Naive thymus-derived CD4-positive, alpha-beta T cell (primary cell): ENCODE results near the gene RTL9. TPM values are rescaled to one million over a fixed set of nuclear protein-coding genes. Genes with fewer than 3 reads are reported as not detected.

Experiments
- ATAC-seq: fragments of 150-1000 bp; cut with Tn5 transposase; 2 replicates; pipeline ENCODE4 v1.10.0; 2021; ENCODE audit warnings: mild to moderate bottlenecking, moderate library complexity
- CTCF ChIA-PET: fragments of 350-600 bp; sonication (Branson Sonifier 250); formaldehyde crosslinking; loops from one replicate; lab custom pipeline; 2021; ENCODE audit warnings: antibody characterized with exemption; lab: Charles Lee
- POLR2A ChIA-PET: fragments of 350-600 bp; sonication (Branson Sonifier 250); formaldehyde crosslinking; loops from one replicate; lab custom pipeline; 2021; ENCODE audit warnings: antibody characterized with exemption, inconsistent platforms; lab: Charles Lee
- DNase-seq, 9 donors: peaks; one replicate each; pipeline versions ENCODE4 v3.0.0 to v3.0.0-alpha.2; 2020 to 2022; ENCODE audit warnings: mixed read lengths in 1 of 9
- H3K27ac ChIP-seq: one replicate; pipeline ENCODE4 v1.7.0; 2013; ENCODE audit warnings: mild to moderate bottlenecking, low read depth, low read length, moderate library complexity
- H3K27me3 ChIP-seq, 2 donors: one replicate each; pipeline ENCODE4 v1.7.0; 2013; ENCODE audit warnings: low read length in 2 of 2, mild to moderate bottlenecking in 2 of 2, moderate library complexity in 2 of 2; ENCODE audit not compliant: control insufficient read depth in 2 of 2, insufficient read depth in 2 of 2
- H3K36me3 ChIP-seq, 3 experiments: 1 replicate in 2 of 3; 2 replicates in 1 of 3; pipeline ENCODE4 v1.7.0; 2013; ENCODE audit warnings: low read length in 3 of 3, mild to moderate bottlenecking in 3 of 3, moderate library complexity in 1 of 3; ENCODE audit not compliant: insufficient read depth in 3 of 3, control insufficient read depth in 2 of 3
- H3K4me1 ChIP-seq, 2 donors: one replicate each; pipeline ENCODE4 v1.7.0; 2013; ENCODE audit warnings: low read length in 2 of 2, mild to moderate bottlenecking in 2 of 2, moderate library complexity in 1 of 2; ENCODE audit not compliant: control insufficient read depth in 2 of 2, insufficient read depth in 2 of 2
- H3K4me3 ChIP-seq: 2 replicates; pipeline ENCODE4 v1.7.0; 2013; ENCODE audit warnings: mild to moderate bottlenecking, low read length
- H3K9me3 ChIP-seq, 3 experiments: 1 replicate in 2 of 3; 2 replicates in 1 of 3; pipeline ENCODE4 v1.7.0; 2013; ENCODE audit warnings: low read length in 3 of 3; ENCODE audit not compliant: control insufficient read depth in 2 of 3
- H3K27ac Mint-ChIP-seq, 9 donors: one replicate each; pipeline ENCODE4 v1.8.0; 2020 to 2022; ENCODE audit warnings: mixed read lengths in 9 of 9, mild to moderate bottlenecking in 8 of 9, moderate library complexity in 5 of 9, inconsistent platforms in 2 of 9
- H3K27me3 Mint-ChIP-seq, 5 donors: one replicate each; pipeline ENCODE4 v1.8.0; 2021 to 2022; ENCODE audit warnings: mixed read lengths in 5 of 5, mild to moderate bottlenecking in 1 of 5
- H3K36me3 Mint-ChIP-seq, 5 donors: one replicate each; pipeline ENCODE4 v1.8.0; 2020 to 2022; ENCODE audit warnings: mixed read lengths in 5 of 5, mild to moderate bottlenecking in 3 of 5, inconsistent platforms in 1 of 5
- H3K4me1 Mint-ChIP-seq, 7 donors: one replicate each; pipeline ENCODE4 v1.8.0; 2020 to 2022; ENCODE audit warnings: mixed read lengths in 7 of 7, mild to moderate bottlenecking in 3 of 7, inconsistent platforms in 1 of 7
- H3K4me3 Mint-ChIP-seq, 10 donors: one replicate each; pipeline ENCODE4 v1.8.0; 2020 to 2022; ENCODE audit warnings: mild to moderate bottlenecking in 10 of 10, mixed read lengths in 10 of 10, moderate library complexity in 6 of 10, inconsistent platforms in 2 of 10
- H3K9me3 Mint-ChIP-seq, 11 donors: one replicate each; pipeline ENCODE4 v1.8.0; 2020 to 2022; ENCODE audit warnings: mixed read lengths in 11 of 11, mild to moderate bottlenecking in 4 of 11, inconsistent platforms in 1 of 11, moderate library complexity in 1 of 11
- intact Hi-C, 2 donors: fragments of 100-400 bp; cut with micrococcal nuclease; formaldehyde crosslinking; loops; one replicate each; pipeline ENCODE4 v1.15.1; 2023
- polyA plus RNA-seq, 2 donors: library from polyadenylated mRNA; unstranded; fragments of 300-500 nt; fragmentation: Illumina TruSeq; gene quantifications; one replicate each; pipeline ENCODE4 v1.2.3, GENCODE V29; 2021
- total RNA-seq, 6 experiments: library from RNA in 5 of 6; stranded (reverse) in 5 of 6; gene quantifications; 1 replicate in 5 of 6; 2 replicates in 1 of 6; pipeline ENCODE4 v1.2.3 and lab custom pipeline; 2021 to 2026

Gene RTL9
- total and polyA plus RNA-seq, 7 experiments from 2014 or later: not detected

GRCh38 chrX:110373310-110373709, 14.7 kb downstream of the RTL9 start:
- peak overlapping the region in 1 of 9 donors; percentile 62 for H3K27ac Mint-ChIP-seq
- no peak overlapping the region for H3K4me3 ChIP-seq
- H3K27ac ChIP-seq: no peak overlapping the region
- no peaks in the 10 kb centered on the region for H3K4me1 ChIP-seq
- ChIA-PET POLR2A (no interaction called here), CTCF (interaction anchor here (1.4 kb wide), 1 partner anchor 10 kb away, joined by 3 read pairs; no protein-coding TSS in a partner anchor)
- intact Hi-C loops: no loop called here
- no peaks in the 10 kb centered on the region for H3K27me3 ChIP-seq
- ATAC-seq (no peak), DNase-seq (no peak)
- H3K4me1 Mint-ChIP-seq: no peaks in the 10 kb centered on the region
- H3K4me3 Mint-ChIP-seq: no peak overlapping the region
- H3K9me3 ChIP-seq: no peaks in the 10 kb centered on the region
- no peaks in the 10 kb centered on the region for H3K36me3 ChIP-seq
- H3K9me3 Mint-ChIP-seq: no peaks in the 10 kb centered on the region
- H3K27me3 Mint-ChIP-seq: peaks cover 0 to 5% (median 0%) of the 10 kb centered on the region in 5 donors
- H3K36me3 Mint-ChIP-seq: no peaks in the 10 kb centered on the region

- Histone ChIP-seq H3K36me3 (no peaks in the 10 kb centered on the region), H3K27me3 (no peaks in the 10 kb centered on the region), H3K4me1 (no peaks in the 10 kb centered on the region), H3K27ac (no peak overlapping the region), H3K4me3 (no peak overlapping the region), H3K9me3 (no peaks in the 10 kb centered on the region)
- ChIA-PET CTCF (no interaction called here), POLR2A (no interaction called here)
- peaks cover 0 to 5% (median 0%) of the 10 kb centered on the region in 5 donors for H3K27me3 Mint-ChIP-seq
- no peaks in the 10 kb centered on the region for H3K36me3 Mint-ChIP-seq
- no peak overlapping the region for H3K4me3 Mint-ChIP-seq
- intact Hi-C loops: no loop called here
- no peaks in the 10 kb centered on the region for H3K4me1 Mint-ChIP-seq
- ATAC-seq: no peak
- H3K27ac Mint-ChIP-seq: no peak overlapping the region
- no peak for DNase-seq
- H3K9me3 Mint-ChIP-seq: no peaks in the 10 kb centered on the region
Measured at GRCh38 chrX:110374559-110374958, 15.9 kb downstream of the RTL9 start.

GRCh38 chrX:110381216-110381615, 22.6 kb downstream of the RTL9 start:
- ChIA-PET POLR2A (no interaction called here), CTCF (no interaction called here)
- Histone ChIP-seq H3K4me1 (no peaks in the 10 kb centered on the region), H3K27ac (no peak overlapping the region), H3K4me3 (no peak overlapping the region), H3K27me3 (no peaks in the 10 kb centered on the region), H3K9me3 (no peaks in the 10 kb centered on the region), H3K36me3 (no peaks in the 10 kb centered on the region)
- no peak overlapping the region for H3K27ac Mint-ChIP-seq
- no peak overlapping the region for H3K4me3 Mint-ChIP-seq
- ATAC-seq (no peak), DNase-seq (no peak)
- H3K4me1 Mint-ChIP-seq: no peaks in the 10 kb centered on the region
- H3K36me3 Mint-ChIP-seq: no peaks in the 10 kb centered on the region
- no peaks in the 10 kb centered on the region for H3K9me3 Mint-ChIP-seq
- H3K27me3 Mint-ChIP-seq: peaks cover 0 to 12% (median 3%) of the 10 kb centered on the region in 5 donors
- intact Hi-C loops: no loop called here

GRCh38 chrX:110383414-110383813, 24.8 kb downstream of the RTL9 start:
- Mint-ChIP-seq H3K4me3 (no peak overlapping the region), H3K27me3 (peaks cover 0 to 12% (median 3%) of the 10 kb centered on the region in 5 donors), H3K27ac (no peak overlapping the region), H3K4me1 (no peaks in the 10 kb centered on the region), H3K36me3 (no peaks in the 10 kb centered on the region), H3K9me3 (no peaks in the 10 kb centered on the region)
- CTCF ChIA-PET: interaction anchor here (0.8 to 1.7 kb wide), 2 partner anchors 10 to 19 kb away, joined by 3 read pairs; no protein-coding TSS in a partner anchor
- DNase-seq (no peak), ATAC-seq (no peak)
- H3K4me3 ChIP-seq: no peak overlapping the region
- no peaks in the 10 kb centered on the region for H3K27me3 ChIP-seq
- no peaks in the 10 kb centered on the region for H3K36me3 ChIP-seq
- H3K27ac ChIP-seq: no peak overlapping the region
- no peaks in the 10 kb centered on the region for H3K4me1 ChIP-seq
- no peaks in the 10 kb centered on the region for H3K9me3 ChIP-seq
- POLR2A ChIA-PET: no interaction called here
- intact Hi-C loops: no loop called here

- intact Hi-C loops: no loop called here
- Histone ChIP-seq H3K4me1 (no peaks in the 10 kb centered on the region), H3K27me3 (no peaks in the 10 kb centered on the region), H3K36me3 (no peaks in the 10 kb centered on the region), H3K27ac (no peak overlapping the region), H3K4me3 (no peak overlapping the region), H3K9me3 (no peaks in the 10 kb centered on the region)
- Mint-ChIP-seq H3K27me3 (peaks cover 0 to 13% (median 4%) of the 10 kb centered on the region in 5 donors), H3K36me3 (no peaks in the 10 kb centered on the region), H3K27ac (no peak overlapping the region), H3K4me3 (no peak overlapping the region), H3K4me1 (peaks cover 0 to under 1% (median 0%) of the 10 kb centered on the region in 7 donors), H3K9me3 (no peaks in the 10 kb centered on the region)
- ATAC-seq: no peak
- POLR2A ChIA-PET: no interaction called here
- no peak for DNase-seq
- CTCF ChIA-PET: interaction anchor here (0.6 kb wide), 1 partner anchor 278 kb away, joined by 5 read pairs; no protein-coding TSS in a partner anchor
Measured at GRCh38 chrX:110384490-110384889, 25.8 kb downstream of the RTL9 start.

- Mint-ChIP-seq H3K9me3 (no peaks in the 10 kb centered on the region), H3K4me1 (peaks cover 0 to 2% (median 0%) of the 10 kb centered on the region in 7 donors), H3K36me3 (no peaks in the 10 kb centered on the region), H3K4me3 (no peak overlapping the region), H3K27me3 (peaks cover 0 to 8% (median 4%) of the 10 kb centered on the region in 5 donors), H3K27ac (no peak overlapping the region)
- ATAC-seq (no peak), DNase-seq (no peak)
- no peaks in the 10 kb centered on the region for H3K27me3 ChIP-seq
- ChIA-PET POLR2A (no interaction called here), CTCF (no interaction called here)
- H3K4me3 ChIP-seq: no peak overlapping the region
- no peaks in the 10 kb centered on the region for H3K4me1 ChIP-seq
- no peaks in the 10 kb centered on the region for H3K36me3 ChIP-seq
- no peak overlapping the region for H3K27ac ChIP-seq
- no peaks in the 10 kb centered on the region for H3K9me3 ChIP-seq
- intact Hi-C loops: no loop called here
Measured at GRCh38 chrX:110389570-110389969, 30.9 kb downstream of the RTL9 start.

GRCh38 chrX:110391086-110391485, 32.4 kb downstream of the RTL9 start:
- no peaks in the 10 kb centered on the region for H3K27me3 ChIP-seq
- no peak for ATAC-seq

More at GRCh38 chrX:110391086-110391485, 32.4 kb downstream of the RTL9 start:
- peaks cover 0 to 2% (median 0%) of the 10 kb centered on the region in 7 donors for H3K4me1 Mint-ChIP-seq
- Histone ChIP-seq H3K4me3 (no peak overlapping the region), H3K27ac (no peak overlapping the region), H3K4me1 (no peaks in the 10 kb centered on the region), H3K36me3 (no peaks in the 10 kb centered on the region), H3K9me3 (no peaks in the 10 kb centered on the region)
- no peak overlapping the region for H3K4me3 Mint-ChIP-seq
- intact Hi-C loops: no loop called here
- no peaks in the 10 kb centered on the region for H3K36me3 Mint-ChIP-seq
- no peaks in the 10 kb centered on the region for H3K9me3 Mint-ChIP-seq
- no peak for DNase-seq
- ChIA-PET POLR2A (no interaction called here), CTCF (interaction anchor here (0.5 kb wide), 1 partner anchor 25 kb away, joined by 7 read pairs; no protein-coding TSS in a partner anchor)
- H3K27me3 Mint-ChIP-seq: peaks cover 0 to 6% (median 3%) of the 10 kb centered on the region in 5 donors
- no peak overlapping the region for H3K27ac Mint-ChIP-seq
